Keratinocyte (primary cell): Measurements from ENCODE around the gene PLB1. TPM values are rescaled to one million over a fixed set of nuclear protein-coding genes. Genes with fewer than 3 reads are reported as not detected.

ENCODE experiments used
- DNase-seq: peaks from one replicate; pipeline ENCODE4 v3.0.0-alpha.2; 2011; ENCODE audit warnings: low read depth, missing footprints, low spot score
- FAIRE-seq: peaks from 2 replicates; lab custom pipeline; 2011; peaks lifted over from hg19 to GRCh38; lab: Jason Lieb, UNC
- H2AFZ ChIP-seq: 2 replicates; pipeline ENCODE4 v1.6.0; 2012; ENCODE audit warnings: low read length, control low read depth, inconsistent platforms; ENCODE audit not compliant: control insufficient read depth
- H3K27ac ChIP-seq: 2 replicates; pipeline ENCODE4 v1.5.1; 2011; ENCODE audit warnings: low read length; ENCODE audit not compliant: control insufficient read depth, insufficient read depth
- H3K27me3 ChIP-seq: 3 replicates; pipeline ENCODE4 v1.6.0; 2011; ENCODE audit warnings: low read length; ENCODE audit not compliant: control insufficient read depth, insufficient read depth; ENCODE audit errors: extremely low read depth
- H3K36me3 ChIP-seq, 2 experiments: 2 replicates in 1 of 2; 3 replicates in 1 of 2; pipeline ENCODE4 v1.5.1; 2011; ENCODE audit warnings: low read length in 2 of 2, mild to moderate bottlenecking in 1 of 2; ENCODE audit not compliant: control insufficient read depth in 2 of 2, insufficient read depth in 2 of 2; ENCODE audit errors: extremely low read depth in 1 of 2
- H3K4me1 ChIP-seq: 3 replicates; pipeline ENCODE4 v1.5.1; 2011; ENCODE audit warnings: low read length; ENCODE audit not compliant: control insufficient read depth, insufficient read depth; ENCODE audit errors: extremely low read depth
- H3K4me2 ChIP-seq: 3 replicates; pipeline ENCODE4 v1.6.0; 2011; ENCODE audit warnings: low read depth, low read length; ENCODE audit not compliant: control insufficient read depth, insufficient read depth; ENCODE audit errors: extremely low read depth
- H3K4me3 ChIP-seq, 3 experiments: fragments of 200-600 bp in 1 of 3; sonication (generic) in 1 of 3; 2 replicates in 2 of 3; 3 replicates in 1 of 3; pipeline ENCODE4 v1.5.1; 2011 to 2016; ENCODE audit warnings: low read length in 3 of 3, mild to moderate bottlenecking in 3 of 3, control low read depth in 2 of 3, inconsistent platforms in 1 of 3, low read depth in 1 of 3, mixed read lengths in 1 of 3, mixed run types in 1 of 3, moderate library complexity in 1 of 3; ENCODE audit not compliant: control insufficient read depth in 2 of 3, insufficient read depth in 2 of 3; ENCODE audit errors: extremely low read depth in 1 of 3
- H3K79me2 ChIP-seq: 2 replicates; pipeline ENCODE4 v1.6.0; 2012; ENCODE audit warnings: low read length; ENCODE audit not compliant: control insufficient read depth, insufficient read depth
- H3K9ac ChIP-seq: 3 replicates; pipeline ENCODE4 v1.6.0; 2011; ENCODE audit warnings: low read length; ENCODE audit not compliant: control insufficient read depth, insufficient read depth; ENCODE audit errors: extremely low read depth
- H3K9me1 ChIP-seq: 3 replicates; pipeline ENCODE4 v1.6.0; 2011; ENCODE audit warnings: low read length; ENCODE audit not compliant: control insufficient read depth, insufficient read depth; ENCODE audit errors: extremely low read depth
- H3K9me3 ChIP-seq: 2 replicates; pipeline ENCODE4 v1.5.1; 2012; ENCODE audit warnings: low read depth, low read length; ENCODE audit not compliant: control insufficient read depth
- H4K20me1 ChIP-seq: 3 replicates; pipeline ENCODE4 v1.6.0; 2011; ENCODE audit warnings: low read length; ENCODE audit not compliant: control insufficient read depth, insufficient read depth; ENCODE audit errors: extremely low read depth
- CTCF ChIP-seq, 3 experiments: IDR thresholded peaks in 1 of 3; conservative IDR thresholded peaks in 1 of 3; optimal IDR thresholded peaks in 1 of 3; 2 replicates in 2 of 3; 3 replicates in 1 of 3; pipeline versions ENCODE3 to v1.5.1; 2011; ENCODE audit warnings: low read length in 3 of 3, mild to moderate bottlenecking in 3 of 3, moderate library complexity in 2 of 3, control low read depth in 1 of 3, inconsistent platforms in 1 of 3; ENCODE audit not compliant: insufficient read depth in 2 of 3; ENCODE audit errors: extremely low read depth in 1 of 3
- EZH2 ChIP-seq: IDR thresholded peaks from one replicate; pipeline ENCODE4 v1.6.1; 2012; ENCODE audit warnings: inconsistent platforms, mild to moderate bottlenecking, low read length, moderate library complexity
- dilution Hi-C: fragments of 300-500 bp; cut with MboI; formaldehyde crosslinking; loops from one replicate; pipeline ENCODE4 v1.7.0; 2020; ENCODE audit warnings: low sequenced_read_pairs; ENCODE audit not compliant: extremely low pct_ligation_motif_present
- polyA plus RNA-seq, 5 experiments: library from polyadenylated mRNA; depleted of rRNA in 3 of 5; stranded (reverse) in 3 of 5; stranded (forward) in 1 of 5; unstranded in 1 of 5; fragments of >200 nt; gene quantifications; 1 replicate in 1 of 5; 2 replicates in 3 of 5; 3 replicates in 1 of 5; pipeline versions ENCODE4 v1.2.1 to v1.2.3, GENCODE V29; 2011 to 2012; ENCODE audit warnings: missing spikeins in 2 of 5, low read depth in 1 of 5, low replicate concordance in 1 of 5

Gene PLB1
- polyA plus RNA-seq, 1 donor (not counting 4 experiments of a cell fraction or from before 2014, with no cell fraction given) = 6.7 TPM

- no peaks in the 10 kb centered on the region for H3K36me3 ChIP-seq
Measured at GRCh38 chr2:28591711-28592335, 96.0 kb downstream of the PLB1 start.

GRCh38 chr2:28592481-28592880 lies 96.6 kb downstream of the PLB1 start:
- DNase-seq = no peak
- dilution Hi-C loops = no loop called here
- no peaks in the 10 kb centered on the region for H3K9me3 ChIP-seq
- H4K20me1 ChIP-seq = no peaks in the 10 kb centered on the region
- no peaks in the 10 kb centered on the region for H3K79me2 ChIP-seq
- H3K9me1 ChIP-seq = no peaks in the 10 kb centered on the region
- H3K4me3 ChIP-seq = no peak overlapping the region
- H3K4me1 ChIP-seq = peaks cover 35% of the 10 kb centered on the region
- no peak overlapping the region for H3K4me2 ChIP-seq
- H3K27me3 ChIP-seq = no peaks in the 10 kb centered on the region
- H3K9ac ChIP-seq = no peak overlapping the region
- FAIRE-seq = no peak
- H3K27ac ChIP-seq = no peak overlapping the region
- no peak overlapping the region for H2AFZ ChIP-seq
- no peaks in the 10 kb centered on the region for H3K36me3 ChIP-seq
- no peak for TF ChIP-seq EZH2
- no peak for TF ChIP-seq CTCF (optimal IDR thresholded peaks at IDR 0.05 in 1 of 3, IDR thresholded peaks at IDR 0.05 in 1 of 3, conservative IDR thresholded peaks at IDR 0.05 in 1 of 3; ENCODE audit: extremely low read depth in 1 of 3, insufficient read depth in 2 of 3, low read length in 3 of 3)

More at GRCh38 chr2:28591711-28592335, 96.0 kb downstream of the PLB1 start:
- Histone ChIP-seq H3K79me2 (no peaks in the 10 kb centered on the region), H3K4me2 (no peak overlapping the region), H3K4me1 (peaks cover 34% of the 10 kb centered on the region), H3K9me3 (no peaks in the 10 kb centered on the region), H3K4me3 (no peak overlapping the region), H4K20me1 (no peaks in the 10 kb centered on the region), H3K27me3 (no peaks in the 10 kb centered on the region), H2AFZ (no peak overlapping the region), H3K9me1 (no peaks in the 10 kb centered on the region), H3K27ac (no peak overlapping the region), H3K9ac (no peak overlapping the region)
- FAIRE-seq (no peak), DNase-seq (no peak)
- TF ChIP-seq EZH2 (no peak), CTCF (optimal IDR thresholded peaks at IDR 0.05 in 1 of 3, IDR thresholded peaks at IDR 0.05 in 1 of 3, conservative IDR thresholded peaks at IDR 0.05 in 1 of 3; ENCODE audit: extremely low read depth in 1 of 3, insufficient read depth in 2 of 3, low read length in 3 of 3) (no peak)
- dilution Hi-C loops = no loop called here
